Activated CD4-positive, alpha-beta T cell treated with anti-CD3 and anti-CD28 coated beads for 36 hours (primary cell): ENCODE data around the gene PEX7. TPM values are rescaled to one million over a fixed set of nuclear protein-coding genes. Genes with fewer than 3 reads are reported as not detected.

Experiments used
- total RNA-seq, 2 experiments: library from RNA; stranded (reverse); gene quantifications; one replicate each; pipeline ENCODE4 v1.2.3, GENCODE V29; 2021

Gene PEX7
- total RNA-seq, 2 experiments from 2014 or later = 3.6 to 4.9 TPM

Other genes starting within 250 kb of the PEX7 start
- 1 to 10 TPM; 6.7 to 7.3 TPM for gene MAP3K5, start 30.1 kb upstream of the PEX7 start, total RNA-seq
- not detected for gene SLC35D3, start 99.7 kb downstream of the PEX7 start, total RNA-seq
- not detected for gene IL20RA, start 222.4 kb downstream of the PEX7 start, total RNA-seq